ENCODE measurements around the gene TSPAN9.

DNA sequence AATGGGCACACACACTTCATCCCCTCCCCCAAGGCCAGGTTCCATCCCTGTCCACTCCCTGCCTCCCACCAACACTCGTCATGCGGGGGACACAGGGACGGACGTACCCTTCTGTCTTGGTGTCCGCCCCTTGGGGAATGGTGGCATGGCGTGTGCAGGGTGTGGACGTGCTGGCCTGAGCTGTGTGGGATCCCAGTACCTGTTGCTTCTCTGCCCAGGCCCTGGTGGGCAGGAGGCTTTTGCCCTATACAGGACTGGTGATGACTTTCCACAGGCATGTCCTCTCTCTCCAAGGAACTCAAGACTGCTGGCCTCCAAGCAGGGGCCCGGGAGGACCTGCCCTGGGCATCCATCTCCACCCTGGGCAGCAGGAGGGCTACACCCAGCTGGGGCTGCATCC lies 218.0 kb downstream of the TSPAN9 start:
- TF ChIP-seq, protein P1, sequence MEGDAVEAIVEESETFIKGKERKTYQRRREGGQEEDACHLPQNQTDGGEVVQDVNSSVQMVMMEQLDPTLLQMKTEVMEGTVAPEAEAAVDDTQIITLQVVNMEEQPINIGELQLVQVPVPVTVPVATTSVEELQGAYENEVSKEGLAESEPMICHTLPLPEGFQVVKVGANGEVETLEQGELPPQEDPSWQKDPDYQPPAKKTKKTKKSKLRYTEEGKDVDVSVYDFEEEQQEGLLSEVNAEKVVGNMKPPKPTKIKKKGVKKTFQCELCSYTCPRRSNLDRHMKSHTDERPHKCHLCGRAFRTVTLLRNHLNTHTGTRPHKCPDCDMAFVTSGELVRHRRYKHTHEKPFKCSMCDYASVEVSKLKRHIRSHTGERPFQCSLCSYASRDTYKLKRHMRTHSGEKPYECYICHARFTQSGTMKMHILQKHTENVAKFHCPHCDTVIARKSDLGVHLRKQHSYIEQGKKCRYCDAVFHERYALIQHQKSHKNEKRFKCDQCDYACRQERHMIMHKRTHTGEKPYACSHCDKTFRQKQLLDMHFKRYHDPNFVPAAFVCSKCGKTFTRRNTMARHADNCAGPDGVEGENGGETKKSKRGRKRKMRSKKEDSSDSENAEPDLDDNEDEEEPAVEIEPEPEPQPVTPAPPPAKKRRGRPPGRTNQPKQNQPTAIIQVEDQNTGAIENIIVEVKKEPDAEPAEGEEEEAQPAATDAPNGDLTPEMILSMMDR (conservative IDR thresholded peaks at IDR 0.05; ENCODE audit: low read depth, low read length) = no peak
- no peak for TF ChIP-seq POLR2A (IDR thresholded peaks at IDR 0.05; ENCODE audit: low read depth, low read length)
- no peak for TF ChIP-seq RAD21 (IDR thresholded peaks at IDR 0.05; ENCODE audit: low read length)
- no peak for TF ChIP-seq SMC3 (IDR thresholded peaks at IDR 0.05; ENCODE audit: low read depth, low read length)
- TF ChIP-seq, protein P2, sequence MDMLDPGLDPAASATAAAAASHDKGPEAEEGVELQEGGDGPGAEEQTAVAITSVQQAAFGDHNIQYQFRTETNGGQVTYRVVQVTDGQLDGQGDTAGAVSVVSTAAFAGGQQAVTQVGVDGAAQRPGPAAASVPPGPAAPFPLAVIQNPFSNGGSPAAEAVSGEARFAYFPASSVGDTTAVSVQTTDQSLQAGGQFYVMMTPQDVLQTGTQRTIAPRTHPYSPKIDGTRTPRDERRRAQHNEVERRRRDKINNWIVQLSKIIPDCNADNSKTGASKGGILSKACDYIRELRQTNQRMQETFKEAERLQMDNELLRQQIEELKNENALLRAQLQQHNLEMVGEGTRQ (IDR thresholded peaks at IDR 0.05; ENCODE audit: low read depth, low read length) = no peak
- no peak for TF ChIP-seq FOS (IDR thresholded peaks at IDR 0.05; ENCODE audit: low read depth, low read length)
- no peak for TF ChIP-seq CEBPB (IDR thresholded peaks at IDR 0.05; ENCODE audit: low read depth, low read length)
- no peak for TF ChIP-seq BHLHE40 (IDR thresholded peaks at IDR 0.05; ENCODE audit: low read depth, low read length)
